ENCODE results near the gene BCL2L15.
"Not testable (repeated sequence)": the region's sequence is repeated elsewhere in the genome, so short reads cannot be mapped to it uniquely, and the experiment has no call there.

BCL2L15 gene

GRCh38 chr1:113868387-113869083, 18.8 kb downstream of the BCL2L15 start:
- no peak for DNase-seq

DNA sequence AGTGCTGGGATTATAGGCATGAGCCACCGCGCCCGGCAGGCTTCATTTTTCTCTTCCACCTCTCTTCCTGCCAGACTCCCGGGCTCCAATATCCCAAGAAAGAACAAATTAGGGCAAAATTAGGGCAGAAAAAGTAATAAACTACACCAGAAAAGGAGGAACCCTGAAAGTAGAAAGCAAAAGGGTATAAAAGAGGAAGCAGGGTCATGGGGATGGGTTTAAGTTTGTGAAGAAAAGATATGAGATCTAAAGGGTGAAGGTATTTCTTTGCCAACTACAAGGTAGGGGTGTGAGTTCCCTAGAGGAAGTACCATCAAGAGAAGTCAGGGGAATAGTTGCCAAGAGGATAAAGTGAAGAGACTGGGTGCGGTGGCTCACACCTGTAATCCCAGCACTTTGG, 25.7 kb downstream of the BCL2L15 start:
- DNase-seq, result no peak

- DNase-seq, result no peak
Measured at GRCh38 chr1:113860891-113861290, 26.5 kb downstream of the BCL2L15 start.

GRCh38 chr1:113859478-113860175, 27.8 kb downstream of the BCL2L15 start:
- no peak for DNase-seq

- no peak for DNase-seq
Measured at GRCh38 chr1:113858982-113859381, 28.4 kb downstream of the BCL2L15 start.

- no peak for DNase-seq
Measured at GRCh38 chr1:113858418-113858817, 29.0 kb downstream of the BCL2L15 start.

- DNase-seq, result no peak
Measured at GRCh38 chr1:113857776-113858175, 29.6 kb downstream of the BCL2L15 start.

GRCh38 chr1:113856401-113856790, 31.0 kb downstream of the BCL2L15 start:
- DNase-seq, result no peak

GRCh38 chr1:113855630-113856400, 31.6 kb downstream of the BCL2L15 start:
- no peak for DNase-seq

DNA sequence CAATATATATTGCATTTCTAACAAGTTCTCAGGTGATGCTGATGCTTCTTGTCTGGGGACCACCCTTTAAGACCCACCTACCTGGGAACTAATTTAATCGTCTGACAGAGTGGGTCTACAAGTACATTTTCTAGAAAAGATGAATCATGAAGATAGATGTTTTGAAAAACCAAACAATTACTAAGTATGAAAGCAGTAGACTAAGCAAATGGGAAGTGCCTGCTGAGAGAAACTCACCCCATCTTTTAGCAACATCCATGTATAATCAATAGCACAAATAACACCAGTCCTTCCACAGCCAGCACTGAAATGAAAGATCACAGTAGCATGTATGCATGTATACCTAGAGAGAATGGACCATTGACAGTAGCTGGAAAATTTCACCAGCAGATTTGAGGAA, 33.1 kb downstream of the BCL2L15 start:
- DNase-seq, result no peak

GRCh38 chr1:113852694-113853093, 34.7 kb downstream of the BCL2L15 start:
- DNase-seq, result not testable (repeated sequence)

- no peak for DNase-seq
Measured at GRCh38 chr1:113850127-113850796, 37.1 kb downstream of the BCL2L15 start.

- no peak for DNase-seq
Measured at GRCh38 chr1:113849072-113849471, 38.3 kb downstream of the BCL2L15 start.

DNA sequence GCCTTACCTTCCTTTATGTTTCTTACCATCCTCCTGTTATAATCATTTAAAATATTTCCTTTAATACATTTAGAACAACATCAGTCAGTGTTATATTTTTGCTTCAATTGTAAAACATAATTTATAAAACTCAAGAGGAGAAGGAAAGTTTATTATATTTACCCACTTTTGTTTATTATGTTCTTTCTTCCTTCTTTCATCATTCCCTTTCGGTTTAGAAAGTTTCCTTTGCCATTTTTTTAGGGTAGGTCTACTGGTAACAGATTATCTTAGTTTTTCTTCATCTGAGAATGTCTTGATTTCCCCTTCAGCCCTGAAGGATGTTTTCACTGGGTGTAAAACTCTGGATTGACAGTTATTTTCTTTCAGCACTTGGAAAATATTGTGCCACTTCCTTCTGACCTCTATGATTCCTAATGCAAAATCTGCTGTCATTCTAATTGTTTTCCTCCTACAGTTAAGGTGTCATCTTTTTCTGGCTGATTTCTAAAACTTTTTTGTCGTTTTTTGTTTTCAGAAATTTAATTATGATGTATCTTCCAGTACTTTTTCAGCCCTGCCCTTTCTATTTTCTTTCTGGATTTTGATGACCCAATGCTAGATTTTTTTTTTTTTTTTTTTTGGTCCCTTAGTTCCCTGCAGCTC, 40.9 kb downstream of the BCL2L15 start:
- DNase-seq, result no peak

- no peak for DNase-seq
Measured at GRCh38 chr1:113836534-113836933, 50.8 kb downstream of the BCL2L15 start.

GRCh38 chr1:113835686-113836290, 51.6 kb downstream of the BCL2L15 start:
- DNase-seq, result no peak

GRCh38 chr1:113834716-113835115, 52.7 kb downstream of the BCL2L15 start:
- no peak for DNase-seq

All from stimulated activated CD4-positive, alpha-beta T cell treated with anti-CD3 and anti-CD28 coated beads, Interleukin-12 subunit alpha, Interleukin-12 subunit beta, amount 100 ng/mL, for 4 hours (primary cell).